Memory B cell (primary cell): ENCODE results near the gene POLD2.

Source experiments
- ATAC-seq: fragments of 150-1000 bp; cut with Tn5 transposase; 2 replicates; pipeline ENCODE4 v1.10.0; 2021; ENCODE audit warnings: low read depth, mild to moderate bottlenecking, moderate library complexity
- DNase-seq, 2 donors: peaks; one replicate each; pipeline ENCODE4 v3.0.0; 2022; ENCODE audit warnings: low spot score in 2 of 2
- H3K27ac Mint-ChIP-seq: one replicate; pipeline ENCODE4 v1.8.0; 2022; ENCODE audit warnings: mild to moderate bottlenecking, moderate library complexity, mixed read lengths
- H3K27me3 Mint-ChIP-seq: one replicate; pipeline ENCODE4 v1.8.0; 2022; ENCODE audit warnings: mixed read lengths
- H3K36me3 Mint-ChIP-seq: one replicate; pipeline ENCODE4 v1.8.0; 2022; ENCODE audit warnings: mild to moderate bottlenecking, mixed read lengths
- H3K4me1 Mint-ChIP-seq: one replicate; pipeline ENCODE4 v1.8.0; 2022; ENCODE audit warnings: mixed read lengths
- H3K4me3 Mint-ChIP-seq: one replicate; pipeline ENCODE4 v1.8.0; 2022; ENCODE audit warnings: mild to moderate bottlenecking, moderate library complexity, mixed read lengths
- H3K9me3 Mint-ChIP-seq: one replicate; pipeline ENCODE4 v1.8.0; 2022; ENCODE audit warnings: mixed read lengths

POLD2 gene

GRCh38 chr7:44117801-44118429 is 5.4 kb downstream of the POLD2 start:
- Mint-ChIP-seq H3K9me3 (no peaks in the 10 kb centered on the region), H3K4me3 (no peak overlapping the region), H3K27ac (no peak overlapping the region), H3K27me3 (no peaks in the 10 kb centered on the region), H3K4me1 (peaks cover 10% of the 10 kb centered on the region), H3K36me3 (peaks cover 18% of the 10 kb centered on the region)
- no peak for ATAC-seq
- DNase-seq = no peak

GRCh38 chr7:44116789-44117666 is 6.3 kb downstream of the POLD2 start:
- peaks cover 6% of the 10 kb centered on the region for H3K4me1 Mint-ChIP-seq
- H3K9me3 Mint-ChIP-seq = no peaks in the 10 kb centered on the region
- H3K36me3 Mint-ChIP-seq = peaks cover 18% of the 10 kb centered on the region
- ATAC-seq (no peak), DNase-seq (no peak)
- no peak overlapping the region for H3K27ac Mint-ChIP-seq
- H3K4me3 Mint-ChIP-seq = no peak overlapping the region
- no peaks in the 10 kb centered on the region for H3K27me3 Mint-ChIP-seq

- Mint-ChIP-seq H3K9me3 (no peaks in the 10 kb centered on the region), H3K27ac (no peak overlapping the region), H3K4me1 (peaks cover 6% of the 10 kb centered on the region), H3K4me3 (no peak overlapping the region), H3K36me3 (peaks cover 18% of the 10 kb centered on the region), H3K27me3 (no peaks in the 10 kb centered on the region)
- ATAC-seq = no peak
- DNase-seq = no peak
Observed at GRCh38 chr7:44116087-44116788, 7.1 kb downstream of the POLD2 start.

- Mint-ChIP-seq H3K4me1 (peaks cover 4% of the 10 kb centered on the region), H3K4me3 (no peak overlapping the region), H3K36me3 (peaks cover 9% of the 10 kb centered on the region), H3K27me3 (no peaks in the 10 kb centered on the region), H3K27ac (no peak overlapping the region), H3K9me3 (no peaks in the 10 kb centered on the region)
- no peak for ATAC-seq
- DNase-seq = no peak
Observed at GRCh38 chr7:44114586-44115310, 8.6 kb downstream of the POLD2 start.

GRCh38 chr7:44113764-44114354 is 9.5 kb downstream of the POLD2 start:
- DNase-seq = no peak
- ATAC-seq = no peak
- H3K4me3 Mint-ChIP-seq = no peak overlapping the region
- H3K4me1 Mint-ChIP-seq = peaks cover 2% of the 10 kb centered on the region
- H3K27me3 Mint-ChIP-seq = no peaks in the 10 kb centered on the region
- no peaks in the 10 kb centered on the region for H3K9me3 Mint-ChIP-seq
- peaks cover 8% of the 10 kb centered on the region for H3K36me3 Mint-ChIP-seq
- H3K27ac Mint-ChIP-seq = no peak overlapping the region

GRCh38 chr7:44112997-44113763 is 10.2 kb downstream of the POLD2 start:
- peaks cover 6% of the 10 kb centered on the region for H3K36me3 Mint-ChIP-seq
- peaks cover 5% of the 10 kb centered on the region for H3K4me1 Mint-ChIP-seq
- no peak overlapping the region for H3K27ac Mint-ChIP-seq
- ATAC-seq (no peak), DNase-seq (no peak)
- peaks cover 4% of the 10 kb centered on the region for H3K27me3 Mint-ChIP-seq
- H3K4me3 Mint-ChIP-seq = no peak overlapping the region
- H3K9me3 Mint-ChIP-seq = no peaks in the 10 kb centered on the region

GRCh38 chr7:44112231-44112996 is 10.9 kb downstream of the POLD2 start:
- Mint-ChIP-seq H3K36me3 (peaks cover 4% of the 10 kb centered on the region), H3K4me1 (peaks cover 6% of the 10 kb centered on the region), H3K9me3 (no peaks in the 10 kb centered on the region), H3K27me3 (peaks cover 6% of the 10 kb centered on the region), H3K27ac (no peak overlapping the region), H3K4me3 (no peak overlapping the region)
- ATAC-seq = no peak
- DNase-seq = no peak

GRCh38 chr7:44111761-44112160 is 11.6 kb downstream of the POLD2 start:
- H3K36me3 Mint-ChIP-seq = peaks cover 4% of the 10 kb centered on the region
- H3K4me3 Mint-ChIP-seq = no peak overlapping the region
- no peak overlapping the region for H3K27ac Mint-ChIP-seq
- peaks cover 6% of the 10 kb centered on the region for H3K27me3 Mint-ChIP-seq
- peaks cover 5% of the 10 kb centered on the region for H3K4me1 Mint-ChIP-seq
- ATAC-seq = no peak
- no peaks in the 10 kb centered on the region for H3K9me3 Mint-ChIP-seq
- no peak for DNase-seq

GRCh38 chr7:44110719-44111635 is 12.4 kb downstream of the POLD2 start:
- H3K9me3 Mint-ChIP-seq = no peaks in the 10 kb centered on the region
- ATAC-seq = no peak
- peaks cover 4% of the 10 kb centered on the region for H3K36me3 Mint-ChIP-seq
- no peak for DNase-seq
- peaks cover 6% of the 10 kb centered on the region for H3K27me3 Mint-ChIP-seq
- no peak overlapping the region for H3K4me3 Mint-ChIP-seq
- H3K4me1 Mint-ChIP-seq = peaks cover 5% of the 10 kb centered on the region
- H3K27ac Mint-ChIP-seq = no peak overlapping the region

GRCh38 chr7:44109991-44110390 is 13.4 kb downstream of the POLD2 start:
- ATAC-seq (no peak), DNase-seq (no peak)
- Mint-ChIP-seq H3K4me3 (no peak overlapping the region), H3K27me3 (peaks cover 13% of the 10 kb centered on the region), H3K9me3 (no peaks in the 10 kb centered on the region), H3K27ac (no peak overlapping the region), H3K36me3 (peaks cover 4% of the 10 kb centered on the region), H3K4me1 (peaks cover 15% of the 10 kb centered on the region)

GRCh38 chr7:44108768-44109750 is 14.3 kb downstream of the POLD2 start:
- H3K27ac Mint-ChIP-seq = no peak overlapping the region
- peaks cover 13% of the 10 kb centered on the region for H3K27me3 Mint-ChIP-seq
- DNase-seq (no peak), ATAC-seq (no peak)
- H3K4me1 Mint-ChIP-seq = peaks cover 15% of the 10 kb centered on the region
- no peaks in the 10 kb centered on the region for H3K9me3 Mint-ChIP-seq
- peaks cover 4% of the 10 kb centered on the region for H3K36me3 Mint-ChIP-seq
- H3K4me3 Mint-ChIP-seq = no peak overlapping the region
